Fibroblast of lung (primary cell): Measurements from ENCODE around the gene ITPA. TPM values are rescaled to one million over a fixed set of nuclear protein-coding genes. Genes with fewer than 3 reads are reported as not detected.

Experiments
- DNase-seq, 2 donors: peaks; one replicate each; pipeline versions ENCODE4 v3.0.0 to v3.0.0-alpha.2; 2010; ENCODE audit warnings: low read depth in 2 of 2
- H2AFZ ChIP-seq: 2 replicates; pipeline ENCODE4 v1.5.1; 2012; ENCODE audit warnings: low read length, control low read depth, inconsistent platforms
- H3K27ac ChIP-seq: 2 replicates; pipeline ENCODE4 v1.5.1; 2011; ENCODE audit warnings: low read length, control low read depth; ENCODE audit not compliant: insufficient read depth
- H3K27me3 ChIP-seq: 2 replicates; pipeline ENCODE4 v1.5.1; 2011; ENCODE audit warnings: mild to moderate bottlenecking, low read length; ENCODE audit not compliant: control insufficient read depth, insufficient read depth
- H3K36me3 ChIP-seq: 2 replicates; pipeline ENCODE4 v1.5.1; 2011; ENCODE audit warnings: low read length; ENCODE audit not compliant: control insufficient read depth, insufficient read depth
- H3K4me1 ChIP-seq: 2 replicates; pipeline ENCODE4 v1.5.1; 2011; ENCODE audit warnings: low read length; ENCODE audit not compliant: control insufficient read depth, insufficient read depth; ENCODE audit errors: extremely low read depth
- H3K4me2 ChIP-seq: 2 replicates; pipeline ENCODE4 v1.5.1; 2011; ENCODE audit warnings: low read length, control low read depth; ENCODE audit not compliant: insufficient read depth; ENCODE audit errors: extremely low read depth
- H3K4me3 ChIP-seq, 4 experiments: fragments of 200-600 bp in 1 of 4; sonication (generic) in 1 of 4; replicated peaks in 1 of 4; 2 replicates each; pipeline ENCODE4 v1.5.1; 2011 to 2016; ENCODE audit warnings: low read length in 4 of 4, low read depth in 3 of 4, mild to moderate bottlenecking in 3 of 4, control low read depth in 2 of 4, inconsistent platforms in 1 of 4, mixed read lengths in 1 of 4; ENCODE audit not compliant: insufficient read depth in 1 of 4; ENCODE audit errors: control extremely low read depth in 1 of 4
- H3K79me2 ChIP-seq: 2 replicates; pipeline ENCODE4 v1.5.1; 2012; ENCODE audit warnings: mild to moderate bottlenecking, low read length, inconsistent platforms; ENCODE audit not compliant: control insufficient read depth, insufficient read depth
- H3K9ac ChIP-seq: 2 replicates; pipeline ENCODE4 v1.5.1; 2011; ENCODE audit warnings: mild to moderate bottlenecking, low read length, control low read depth; ENCODE audit not compliant: insufficient read depth
- H3K9me3 ChIP-seq: 2 replicates; pipeline ENCODE4 v1.5.1; 2012; ENCODE audit warnings: low read depth, low read length; ENCODE audit not compliant: control insufficient read depth, insufficient read depth
- H4K20me1 ChIP-seq: 2 replicates; pipeline ENCODE4 v1.5.1; 2011; ENCODE audit warnings: low read length; ENCODE audit not compliant: control insufficient read depth, insufficient read depth; ENCODE audit errors: extremely low read depth
- EZH2 ChIP-seq: IDR thresholded peaks from 2 replicates; pipeline ENCODE4 v1.5.1; 2012; ENCODE audit warnings: low read length, control low read depth, mild to moderate bottlenecking; ENCODE audit errors: missing control alignments
- polyA plus RNA-seq, 2 donors: library from polyadenylated mRNA; depleted of rRNA in 1 of 2; stranded (reverse) in 1 of 2; unstranded in 1 of 2; fragments of >200 nt; gene quantifications; 2 replicates each; pipeline ENCODE4 v1.2.1, GENCODE V29; 2011 to 2012; ENCODE audit warnings: missing spikeins in 1 of 2
- total RNA-seq: library from RNA; depleted of rRNA; stranded (reverse); fragments of >200 nt; gene quantifications from 2 replicates; pipeline ENCODE4 v1.2.1, GENCODE V29; 2014
- TF ChIP-seq, protein P1 (sequence below), 2 donors: IDR thresholded peaks in 1 of 2; conservative IDR thresholded peaks in 1 of 2; 1 replicate in 1 of 2; 2 replicates in 1 of 2; pipeline ENCODE4 v1.5.1; 2011 to 2012; ENCODE audit warnings: low read length in 2 of 2, control low read depth in 1 of 2, inconsistent platforms in 1 of 2, low read depth in 1 of 2, mild to moderate bottlenecking in 1 of 2

Gene ITPA
- total and polyA plus RNA-seq, 2 donors (not counting 1 experiment from before 2014, with no cell fraction given) = 21.3 to 32.2 TPM

DNA sequence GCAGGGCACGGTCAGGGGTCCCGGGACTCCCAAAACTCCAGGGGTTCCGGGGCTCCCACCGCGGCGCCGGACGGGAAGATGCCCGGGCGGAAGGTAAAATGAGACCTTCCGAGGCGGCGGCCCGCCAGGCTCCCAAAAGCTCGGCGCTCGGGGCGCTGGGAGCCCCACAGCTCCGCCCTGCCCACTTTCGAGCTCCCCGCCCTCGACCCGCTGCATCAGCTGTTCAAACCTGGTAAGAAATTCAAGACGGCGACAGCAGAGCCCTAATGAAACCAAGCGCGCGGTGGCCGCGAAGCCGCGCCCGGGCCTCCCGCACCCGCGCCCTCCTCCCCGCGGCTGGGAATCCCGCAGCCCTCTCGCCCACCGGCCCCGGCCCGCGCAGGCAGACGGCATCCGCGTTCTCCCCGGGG is 29.3 kb downstream of the ITPA start:
- TF ChIP-seq, protein P1, sequence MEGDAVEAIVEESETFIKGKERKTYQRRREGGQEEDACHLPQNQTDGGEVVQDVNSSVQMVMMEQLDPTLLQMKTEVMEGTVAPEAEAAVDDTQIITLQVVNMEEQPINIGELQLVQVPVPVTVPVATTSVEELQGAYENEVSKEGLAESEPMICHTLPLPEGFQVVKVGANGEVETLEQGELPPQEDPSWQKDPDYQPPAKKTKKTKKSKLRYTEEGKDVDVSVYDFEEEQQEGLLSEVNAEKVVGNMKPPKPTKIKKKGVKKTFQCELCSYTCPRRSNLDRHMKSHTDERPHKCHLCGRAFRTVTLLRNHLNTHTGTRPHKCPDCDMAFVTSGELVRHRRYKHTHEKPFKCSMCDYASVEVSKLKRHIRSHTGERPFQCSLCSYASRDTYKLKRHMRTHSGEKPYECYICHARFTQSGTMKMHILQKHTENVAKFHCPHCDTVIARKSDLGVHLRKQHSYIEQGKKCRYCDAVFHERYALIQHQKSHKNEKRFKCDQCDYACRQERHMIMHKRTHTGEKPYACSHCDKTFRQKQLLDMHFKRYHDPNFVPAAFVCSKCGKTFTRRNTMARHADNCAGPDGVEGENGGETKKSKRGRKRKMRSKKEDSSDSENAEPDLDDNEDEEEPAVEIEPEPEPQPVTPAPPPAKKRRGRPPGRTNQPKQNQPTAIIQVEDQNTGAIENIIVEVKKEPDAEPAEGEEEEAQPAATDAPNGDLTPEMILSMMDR (conservative IDR thresholded peaks at IDR 0.05 in 1 of 2, IDR thresholded peaks at IDR 0.05 in 1 of 2; ENCODE audit: low read depth in 1 of 2, low read length in 2 of 2) = no peak
- no peak for TF ChIP-seq EZH2
- no peaks in the 10 kb centered on the region for H3K4me1 ChIP-seq
- no peak overlapping the region for H3K27ac ChIP-seq
- peak overlapping the region; percentile 20 to 85 (median 59) for H3K4me3 ChIP-seq
- DNase-seq = peak in 1 of 2 donors; percentile 7
- H4K20me1 ChIP-seq = no peaks in the 10 kb centered on the region
- peak overlapping the region; percentile 62 for H3K4me2 ChIP-seq
- H2AFZ ChIP-seq = peak overlapping the region; percentile 65
- H3K36me3 ChIP-seq = no peaks in the 10 kb centered on the region
- H3K9me3 ChIP-seq = no peaks in the 10 kb centered on the region
- H3K9ac ChIP-seq = peak overlapping the region; percentile 21
- H3K79me2 ChIP-seq = no peaks in the 10 kb centered on the region
- H3K27me3 ChIP-seq = peaks cover 15% of the 10 kb centered on the region

DNA sequence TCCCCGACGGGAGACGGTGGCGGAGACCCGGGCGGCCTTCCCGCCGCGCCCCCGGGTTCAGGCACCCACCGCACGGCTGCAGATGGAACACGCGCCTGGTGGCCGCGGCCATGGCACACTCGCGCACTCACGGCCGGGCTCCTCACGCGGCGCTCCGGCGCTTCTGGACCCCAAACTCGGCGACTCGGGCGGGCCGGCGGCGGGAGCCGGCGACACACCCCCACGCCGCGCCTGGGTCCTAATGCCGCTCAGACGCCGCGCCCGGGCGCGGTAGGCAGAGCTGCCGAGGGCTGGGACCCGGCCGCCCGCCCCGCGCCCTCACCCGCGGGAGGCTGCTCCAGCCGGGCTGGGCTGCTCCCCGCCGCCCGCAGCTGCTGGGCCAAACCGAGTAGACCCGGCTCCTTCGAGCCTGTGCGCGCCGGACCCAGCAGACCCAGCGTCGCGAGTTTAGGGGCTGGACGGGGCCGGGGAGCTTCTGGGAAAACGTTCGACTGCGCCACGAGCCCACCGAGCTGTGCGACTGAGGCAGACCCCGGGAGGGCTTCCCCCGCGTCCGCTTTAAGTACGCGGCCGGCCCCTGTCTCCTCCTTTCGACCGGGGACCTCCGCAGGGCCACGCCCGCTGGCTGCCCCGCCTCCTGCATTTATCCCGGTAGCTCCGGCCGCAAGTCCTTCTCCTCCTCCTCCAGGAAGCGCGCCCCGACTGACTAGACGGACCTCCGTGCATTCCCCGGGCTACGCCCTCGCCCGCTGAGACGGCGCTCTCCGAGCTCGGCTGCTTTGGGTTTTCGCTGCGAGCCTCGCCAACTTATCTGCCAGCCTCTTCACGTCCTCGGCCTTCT is 29.9 kb downstream of the ITPA start, which contains the start of gene SLC4A11:
Gene SLC4A11 (minus strand): TSS at position 165 of the 841 bp plus-strand sequence. CDS start 53 bp downstream, at position 112.
- Histone ChIP-seq H3K9ac (peak within 1 kb of the TSS; percentile 21), H3K9me3 (no peaks in the 10 kb centered on the region), H3K27me3 (peaks cover 15% of the 10 kb centered on the region), H3K79me2 (no peaks in the 10 kb centered on the region), H3K4me1 (no peaks in the 10 kb centered on the region), H3K4me2 (peak within 1 kb of the TSS; percentile 92), H3K36me3 (no peaks in the 10 kb centered on the region), H3K4me3 (peak within 1 kb of the TSS; percentile 49 to 85 (median 68)), H2AFZ (peak within 1 kb of the TSS; percentile 81), H4K20me1 (no peaks in the 10 kb centered on the region), H3K27ac (no peak within 1 kb of the TSS)
- peak; percentile 61 to 66 for DNase-seq
- TF ChIP-seq EZH2 = no peak
- TF ChIP-seq, protein P1 (conservative IDR thresholded peaks at IDR 0.05 in 1 of 2, IDR thresholded peaks at IDR 0.05 in 1 of 2; ENCODE audit: low read depth in 1 of 2, low read length in 2 of 2) = no peak

DNA sequence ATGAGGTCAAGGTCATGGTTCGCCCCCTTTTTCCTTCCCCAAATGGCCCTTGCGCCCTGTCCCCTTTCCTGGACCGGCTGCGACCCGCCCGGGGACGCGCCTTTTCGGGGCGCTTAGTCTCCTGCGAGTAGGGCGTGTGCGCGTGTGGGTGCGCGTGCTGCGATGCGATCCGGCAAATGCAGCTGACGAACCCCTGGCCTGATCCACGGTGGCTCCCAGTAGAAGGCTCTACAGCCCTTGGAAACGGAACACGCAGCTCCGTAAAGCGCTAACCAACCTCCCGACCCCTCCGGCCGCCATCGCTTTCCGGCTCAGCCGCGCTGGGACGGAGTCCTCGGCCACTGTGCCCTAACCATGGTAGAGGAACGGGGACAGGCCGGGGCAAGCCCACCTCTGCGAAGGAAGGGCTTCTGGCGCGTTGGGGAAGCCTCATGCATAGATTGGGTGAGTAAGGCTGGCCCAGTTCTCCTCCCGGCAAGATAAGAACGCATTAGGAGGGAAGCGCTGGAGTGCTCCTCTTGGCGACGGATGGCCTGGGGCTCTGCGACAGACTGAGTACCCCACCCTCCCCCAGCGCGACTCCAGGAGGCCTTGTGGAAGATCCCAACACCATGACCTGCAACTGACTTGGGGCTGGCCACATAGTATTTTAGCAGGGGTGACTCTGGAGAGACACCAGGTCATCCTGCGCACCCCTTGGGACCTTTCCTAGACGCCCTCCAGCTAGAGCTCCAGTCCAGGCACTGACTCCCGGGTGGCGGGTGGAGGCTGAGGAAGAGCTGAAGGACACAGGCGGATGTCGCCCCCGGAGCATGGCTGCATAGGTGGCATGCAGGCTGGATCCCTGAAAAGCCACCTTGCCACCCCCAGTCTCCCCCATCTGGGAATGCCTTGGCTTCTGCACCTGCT is 30.8 kb downstream of the ITPA start:
- Histone ChIP-seq H3K79me2 (no peaks in the 10 kb centered on the region), H3K27ac (no peak overlapping the region), H3K4me2 (peak overlapping the region; percentile 92), H3K36me3 (no peaks in the 10 kb centered on the region), H3K27me3 (peaks cover 15% of the 10 kb centered on the region), H3K4me1 (no peaks in the 10 kb centered on the region), H3K9me3 (no peaks in the 10 kb centered on the region), H2AFZ (peak overlapping the region; percentile 81), H3K4me3 (peak overlapping the region; percentile 44 to 85 (median 68)), H4K20me1 (no peaks in the 10 kb centered on the region), H3K9ac (no peak overlapping the region)
- DNase-seq = peak; percentile 23 to 26
- TF ChIP-seq, protein P1 (conservative IDR thresholded peaks at IDR 0.05 in 1 of 2, IDR thresholded peaks at IDR 0.05 in 1 of 2; ENCODE audit: low read depth in 1 of 2, low read length in 2 of 2) = no peak
- no peak for TF ChIP-seq EZH2
